GM10248 (cell line): ENCODE results near the gene MYBPC1.

Source experiments
- CTCF ChIA-PET: fragments of 300-600 bp; sonication (Branson Sonifier 250); formaldehyde crosslinking; extraction: SDS; loops from one replicate; lab custom pipeline; 2021; ENCODE audit warnings: antibody characterized with exemption; lab: Yijun Ruan, JAX
- POLR2A ChIA-PET: fragments of 350-650 bp; sonication (Branson Sonifier 250); formaldehyde crosslinking; extraction: SDS; loops from one replicate; lab custom pipeline; 2020; ENCODE audit warnings: antibody characterized with exemption; lab: Yijun Ruan, JAX
- DNase-seq: peaks from one replicate; pipeline ENCODE4 v3.0.0; 2012; ENCODE audit errors: extremely low spot score
- TF ChIP-seq, protein P1 (sequence below): IDR thresholded peaks from 2 replicates; pipeline ENCODE4 v1.5.1; 2012; ENCODE audit warnings: mild to moderate bottlenecking, low read depth; ENCODE audit errors: extremely low read depth, missing control alignments, control extremely low read depth

MYBPC1 gene

DNA sequence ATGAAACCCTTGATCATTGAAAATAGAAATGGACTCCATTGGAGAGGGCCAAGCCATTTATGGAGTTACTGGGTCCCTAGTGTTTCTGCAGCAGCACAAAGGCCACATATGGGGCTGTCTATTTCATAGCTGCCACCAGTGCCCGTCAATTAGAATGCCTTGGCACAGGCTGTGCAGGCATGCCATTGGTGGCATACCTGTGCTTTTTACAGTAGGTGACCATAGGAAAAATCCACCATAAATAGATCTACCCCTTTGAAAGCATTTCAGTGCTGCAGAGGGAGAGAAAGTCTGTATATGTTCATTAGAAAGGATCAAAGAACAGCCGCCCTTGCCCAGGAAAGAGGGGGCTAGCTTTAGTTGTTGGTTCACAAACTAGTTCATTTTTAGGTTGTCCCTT lies 13.1 kb downstream of the MYBPC1 start:
- CTCF ChIA-PET: no interaction called here

DNA sequence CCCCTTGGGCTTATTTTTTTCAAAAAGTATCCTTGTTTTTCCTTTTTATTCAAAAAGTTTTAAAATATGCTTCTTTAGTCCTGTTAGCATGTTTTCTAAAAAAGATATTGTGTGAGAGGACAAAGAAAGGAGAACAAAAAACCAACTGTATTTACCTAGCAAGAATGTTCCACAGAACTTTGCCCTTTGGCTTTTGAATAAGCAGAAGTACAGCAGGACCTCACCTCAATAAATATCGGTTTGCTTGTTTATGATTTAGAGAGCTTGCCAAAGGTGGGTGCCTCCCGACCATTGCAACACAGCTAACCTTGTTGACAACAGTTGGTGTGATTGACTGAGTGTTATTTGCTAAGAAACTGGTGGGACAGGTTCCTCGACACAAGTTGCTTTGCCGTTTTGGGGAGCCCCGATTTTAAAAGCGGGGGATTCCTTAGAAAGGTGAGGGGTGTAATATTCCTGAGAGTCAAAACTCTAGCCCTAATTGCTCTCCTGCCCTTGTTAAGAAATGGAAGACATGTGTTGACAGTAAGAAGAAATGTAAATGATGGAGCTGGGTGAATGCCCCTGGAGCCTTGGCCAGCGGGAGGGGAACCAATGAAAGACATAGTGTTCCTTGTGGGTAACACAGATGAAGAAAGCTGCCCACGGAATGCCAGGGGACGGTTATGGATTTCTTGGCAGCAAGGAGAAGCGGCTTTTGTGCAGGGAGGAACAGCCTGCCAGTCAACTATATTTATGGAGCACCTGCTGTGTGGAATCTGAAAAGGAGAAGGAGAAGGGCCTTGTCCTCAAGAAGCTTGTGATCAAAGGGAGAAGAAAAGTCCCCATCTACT lies 13.7 kb downstream of the MYBPC1 start:
- TF ChIP-seq, protein P1, sequence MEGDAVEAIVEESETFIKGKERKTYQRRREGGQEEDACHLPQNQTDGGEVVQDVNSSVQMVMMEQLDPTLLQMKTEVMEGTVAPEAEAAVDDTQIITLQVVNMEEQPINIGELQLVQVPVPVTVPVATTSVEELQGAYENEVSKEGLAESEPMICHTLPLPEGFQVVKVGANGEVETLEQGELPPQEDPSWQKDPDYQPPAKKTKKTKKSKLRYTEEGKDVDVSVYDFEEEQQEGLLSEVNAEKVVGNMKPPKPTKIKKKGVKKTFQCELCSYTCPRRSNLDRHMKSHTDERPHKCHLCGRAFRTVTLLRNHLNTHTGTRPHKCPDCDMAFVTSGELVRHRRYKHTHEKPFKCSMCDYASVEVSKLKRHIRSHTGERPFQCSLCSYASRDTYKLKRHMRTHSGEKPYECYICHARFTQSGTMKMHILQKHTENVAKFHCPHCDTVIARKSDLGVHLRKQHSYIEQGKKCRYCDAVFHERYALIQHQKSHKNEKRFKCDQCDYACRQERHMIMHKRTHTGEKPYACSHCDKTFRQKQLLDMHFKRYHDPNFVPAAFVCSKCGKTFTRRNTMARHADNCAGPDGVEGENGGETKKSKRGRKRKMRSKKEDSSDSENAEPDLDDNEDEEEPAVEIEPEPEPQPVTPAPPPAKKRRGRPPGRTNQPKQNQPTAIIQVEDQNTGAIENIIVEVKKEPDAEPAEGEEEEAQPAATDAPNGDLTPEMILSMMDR: no peak
- ChIA-PET CTCF (no interaction called here), POLR2A (no interaction called here)
- no peak for DNase-seq

More for the DNA sequence above, 13.1 kb downstream of the MYBPC1 start:
- DNase-seq: no peak
- POLR2A ChIA-PET: no interaction called here
- TF ChIP-seq, protein P1: no peak

DNA sequence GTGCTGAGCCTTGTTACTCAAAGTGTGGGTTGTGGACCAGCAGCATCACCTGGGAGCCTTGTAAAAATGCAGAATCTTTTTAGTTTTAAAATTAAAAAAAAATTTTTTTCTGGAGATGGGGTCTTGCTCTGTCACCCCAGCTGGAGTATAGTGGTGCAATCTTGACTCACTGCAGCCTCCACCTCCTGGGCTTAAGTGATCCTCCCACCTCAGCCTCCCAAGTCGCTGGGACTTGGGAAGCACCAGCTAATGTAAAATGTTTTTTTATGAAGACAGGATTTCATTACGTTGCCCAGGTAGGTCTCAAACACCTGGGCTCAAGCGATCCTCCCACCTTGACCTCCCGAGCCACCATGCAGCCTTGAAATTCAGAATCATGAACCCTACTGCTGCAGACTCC lies 14.4 kb downstream of the MYBPC1 start:
- DNase-seq: no peak
- ChIA-PET POLR2A (no interaction called here), CTCF (no interaction called here)
- TF ChIP-seq, protein P1: no peak

DNA sequence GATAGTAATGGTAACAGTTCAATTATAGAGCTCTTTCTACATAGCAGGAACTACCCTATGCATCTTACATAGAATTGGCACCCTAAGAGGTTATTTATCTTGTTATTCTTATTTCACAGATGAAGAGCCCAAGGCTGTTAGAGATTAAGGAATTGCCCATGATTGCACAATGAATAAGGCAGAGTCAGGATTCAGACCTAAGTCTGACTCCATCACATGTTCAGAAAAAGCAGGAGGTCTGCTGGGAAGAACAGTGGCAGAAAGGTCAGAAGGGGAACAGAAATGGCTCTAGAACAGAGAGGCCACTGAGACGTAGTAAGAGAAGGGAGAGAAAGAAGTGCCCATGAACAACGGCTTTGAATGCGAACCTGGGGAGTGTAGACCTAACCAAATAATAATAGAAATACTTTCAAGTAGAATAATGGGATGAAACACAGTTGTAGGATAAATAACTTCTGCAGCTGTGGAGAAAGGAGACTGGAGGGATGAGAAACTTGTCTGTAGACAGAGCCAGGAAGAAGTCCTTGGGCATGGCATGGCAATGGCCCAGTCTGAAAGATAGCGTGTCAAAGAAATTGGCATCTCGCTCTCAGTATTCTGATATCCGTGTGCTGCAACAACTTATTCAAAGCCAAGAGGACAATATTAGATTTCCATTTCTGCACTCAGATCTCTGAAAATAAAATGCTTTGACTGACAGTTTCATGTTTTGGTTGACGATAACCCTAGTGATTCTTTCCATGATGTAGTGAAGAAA lies 17.6 kb downstream of the MYBPC1 start:
- DNase-seq: no peak
- TF ChIP-seq, protein P1: no peak
- ChIA-PET POLR2A (no interaction called here), CTCF (no interaction called here)

DNA sequence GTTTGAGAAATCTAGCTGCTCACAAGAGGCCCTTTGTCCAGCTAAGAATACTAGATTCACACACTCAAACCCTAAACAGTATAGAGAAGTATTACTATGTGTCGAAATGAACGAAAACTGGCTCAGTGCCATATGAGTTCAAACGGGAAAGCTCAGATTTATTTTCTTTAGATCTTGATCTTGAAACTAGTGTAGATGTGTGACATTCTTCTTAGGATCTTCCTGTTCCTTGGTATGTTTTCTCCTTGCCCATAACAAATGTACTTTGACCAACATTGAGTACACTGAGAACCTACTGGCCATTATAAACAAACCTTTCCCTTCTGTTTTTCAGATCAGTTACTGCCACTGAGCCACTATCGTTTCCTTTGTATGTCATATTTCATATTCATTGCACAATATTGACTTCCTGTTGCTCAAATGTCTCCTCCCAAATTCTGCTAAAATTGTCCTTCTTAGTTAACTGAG lies 21.3 kb downstream of the MYBPC1 start:
- POLR2A ChIA-PET: no interaction called here
- DNase-seq: no peak

More for the DNA sequence above, 21.3 kb downstream of the MYBPC1 start:
- TF ChIP-seq, protein P1: no peak
- CTCF ChIA-PET: no interaction called here
